Smooth muscle cell (in vitro differentiated cells): ENCODE data around the gene MINPP1. TPM values are rescaled to one million over a fixed set of nuclear protein-coding genes. Genes with fewer than 3 reads are reported as not detected.

Source experiments
- DNase-seq: peaks from one replicate; lab custom pipeline; 2025; ENCODE audit not compliant: unreplicated experiment; lab: John Stamatoyannopoulos, UW
- H2AFZ ChIP-seq: fragments of 200-600 bp; sonication (generic); 2 replicates; pipeline ENCODE4 v1.6.0; 2016; ENCODE audit warnings: antibody characterized with exemption, low read depth, mild to moderate bottlenecking
- H3F3A ChIP-seq: fragments of 200-600 bp; sonication (generic); 2 replicates; pipeline ENCODE4 v1.6.0; 2017; ENCODE audit warnings: antibody characterized with exemption, low read depth
- H3K27ac ChIP-seq: fragments of 200-600 bp; sonication (generic); 2 replicates; pipeline ENCODE4 v1.5.1; 2016; ENCODE audit warnings: low read depth, mild to moderate bottlenecking
- H3K27me3 ChIP-seq: fragments of 200-600 bp; sonication (generic); 2 replicates; pipeline ENCODE4 v1.6.1; 2016; ENCODE audit warnings: low read depth, mild to moderate bottlenecking
- H3K36me3 ChIP-seq: fragments of 200-600 bp; sonication (generic); 2 replicates; pipeline ENCODE4 v1.5.1; 2016; ENCODE audit warnings: low read depth
- H3K4me1 ChIP-seq: fragments of 200-600 bp; sonication (generic); 2 replicates; pipeline ENCODE4 v1.5.1; 2016; ENCODE audit warnings: low read depth
- H3K4me2 ChIP-seq: fragments of 200-600 bp; sonication (generic); 2 replicates; pipeline ENCODE4 v1.6.0; 2016; ENCODE audit warnings: mild to moderate bottlenecking
- H3K4me3 ChIP-seq: fragments of 200-600 bp; sonication (generic); 2 replicates; pipeline ENCODE4 v1.5.1; 2016; ENCODE audit warnings: mild to moderate bottlenecking
- H3K79me2 ChIP-seq: fragments of 200-600 bp; sonication (generic); 2 replicates; pipeline ENCODE4 v1.6.0; 2016; ENCODE audit warnings: low read depth, mild to moderate bottlenecking
- H3K9ac ChIP-seq: fragments of 200-600 bp; sonication (generic); 2 replicates; pipeline ENCODE4 v1.6.0; 2016; ENCODE audit warnings: low read depth
- H3K9me3 ChIP-seq: fragments of 200-600 bp; sonication (generic); replicated peaks from 2 replicates; pipeline ENCODE4 v1.5.1; 2016; ENCODE audit warnings: low read depth
- H4K20me1 ChIP-seq: fragments of 200-600 bp; sonication (generic); 2 replicates; pipeline ENCODE4 v1.6.0; 2016; ENCODE audit warnings: low read depth
- WGBS: methylation state at CpG from one replicate; pipeline ENCODE4 v1.1.7; 2016; ENCODE audit warnings: low lambda C conversion rate; 5-methylcytosine and 5-hydroxymethylcytosine counted together
- polyA plus RNA-seq: library from polyadenylated mRNA; unstranded; fragments of >200 nt; fragmentation: Nextera tagmentation; extraction: Ambion mirVana; gene quantifications from 2 replicates; pipeline ENCODE4 v1.2.1, GENCODE V29; 2016
- total RNA-seq: library from RNA; depleted of rRNA; stranded (reverse); fragments of >200 nt; gene quantifications from 2 replicates; pipeline ENCODE4 v1.2.3, GENCODE V29; 2014
- TF ChIP-seq, protein P1 (sequence below): fragments of 200-600 bp; sonication (generic); IDR thresholded peaks from 2 replicates; pipeline ENCODE4 v1.5.1; 2017; ENCODE audit warnings: borderline replicate concordance, mild to moderate bottlenecking, antibody characterized with exemption; ENCODE audit not compliant: insufficient read depth, poor library complexity, severe bottlenecking

The MINPP1 gene
- total and polyA plus RNA-seq, 2 experiments from 2014 or later: 24.5 to 31.7 TPM

DNA sequence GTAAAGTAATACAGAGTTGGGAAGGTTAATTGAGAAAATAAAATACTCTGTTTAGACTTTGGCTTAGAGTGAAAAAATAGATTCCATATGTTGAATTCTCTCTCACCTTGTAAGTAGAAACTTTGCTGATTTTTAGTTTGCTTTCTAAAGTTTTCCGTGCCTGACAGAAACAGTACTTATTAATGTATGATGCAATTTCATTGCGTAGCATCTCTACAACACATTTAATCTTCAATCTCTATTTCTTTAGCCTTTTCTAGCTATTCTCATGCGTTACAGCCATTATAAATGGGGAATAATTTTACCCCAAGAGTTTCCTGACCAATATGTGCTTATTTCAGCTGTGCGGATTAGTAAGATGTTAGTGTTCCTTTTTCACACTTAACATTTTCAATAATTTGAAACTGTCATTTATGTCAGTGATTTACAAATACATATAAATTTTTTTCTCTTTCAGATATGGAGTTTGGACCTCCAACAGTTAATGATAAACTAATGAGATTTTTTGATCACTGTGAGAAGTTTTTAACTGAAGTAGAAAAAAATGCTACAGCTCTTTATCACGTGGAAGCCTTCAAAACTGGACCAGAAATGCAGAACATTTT, 3.3 kb downstream of the MINPP1 start:
- H3K4me3 ChIP-seq: peak overlapping the region; percentile 73
- no peak overlapping the region for H3K9ac ChIP-seq
- H3F3A ChIP-seq: no peaks in the 10 kb centered on the region
- peaks cover 39% of the 10 kb centered on the region for H3K79me2 ChIP-seq
- WGBS: 91% methylated on average over 5 of the region's 5 CpGs
- no peak for DNase-seq
- no peak overlapping the region for H2AFZ ChIP-seq
- TF ChIP-seq, protein P1, sequence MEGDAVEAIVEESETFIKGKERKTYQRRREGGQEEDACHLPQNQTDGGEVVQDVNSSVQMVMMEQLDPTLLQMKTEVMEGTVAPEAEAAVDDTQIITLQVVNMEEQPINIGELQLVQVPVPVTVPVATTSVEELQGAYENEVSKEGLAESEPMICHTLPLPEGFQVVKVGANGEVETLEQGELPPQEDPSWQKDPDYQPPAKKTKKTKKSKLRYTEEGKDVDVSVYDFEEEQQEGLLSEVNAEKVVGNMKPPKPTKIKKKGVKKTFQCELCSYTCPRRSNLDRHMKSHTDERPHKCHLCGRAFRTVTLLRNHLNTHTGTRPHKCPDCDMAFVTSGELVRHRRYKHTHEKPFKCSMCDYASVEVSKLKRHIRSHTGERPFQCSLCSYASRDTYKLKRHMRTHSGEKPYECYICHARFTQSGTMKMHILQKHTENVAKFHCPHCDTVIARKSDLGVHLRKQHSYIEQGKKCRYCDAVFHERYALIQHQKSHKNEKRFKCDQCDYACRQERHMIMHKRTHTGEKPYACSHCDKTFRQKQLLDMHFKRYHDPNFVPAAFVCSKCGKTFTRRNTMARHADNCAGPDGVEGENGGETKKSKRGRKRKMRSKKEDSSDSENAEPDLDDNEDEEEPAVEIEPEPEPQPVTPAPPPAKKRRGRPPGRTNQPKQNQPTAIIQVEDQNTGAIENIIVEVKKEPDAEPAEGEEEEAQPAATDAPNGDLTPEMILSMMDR: no peak
- H3K36me3 ChIP-seq: peaks cover under 1% of the 10 kb centered on the region
- H3K27ac ChIP-seq: no peak overlapping the region
- peaks cover 34% of the 10 kb centered on the region for H4K20me1 ChIP-seq
- no peaks in the 10 kb centered on the region for H3K27me3 ChIP-seq
- peak overlapping the region; percentile 93 for H3K4me2 ChIP-seq
- no peaks in the 10 kb centered on the region for H3K9me3 ChIP-seq
- peaks cover 35% of the 10 kb centered on the region for H3K4me1 ChIP-seq

DNA sequence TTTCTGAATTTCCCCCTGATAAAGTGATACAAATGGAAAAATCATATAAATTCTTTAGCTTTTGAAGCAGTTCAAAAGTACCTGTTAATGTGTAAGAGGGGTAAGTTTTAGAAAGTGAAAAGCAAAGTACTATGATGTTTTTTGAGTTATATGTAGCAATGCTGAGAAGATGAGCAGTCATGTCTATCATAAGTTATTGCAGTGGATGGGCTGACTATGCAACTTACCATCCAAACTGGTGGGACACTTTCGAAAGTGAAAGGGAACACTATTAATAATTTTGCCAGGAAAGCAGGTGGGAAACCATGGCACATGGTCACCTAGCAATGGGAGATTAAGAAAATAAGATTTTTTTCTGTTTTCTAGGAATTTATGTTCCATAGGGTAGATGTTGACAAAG, 4.1 kb downstream of the MINPP1 start:
- Histone ChIP-seq H3F3A (no peaks in the 10 kb centered on the region), H3K9ac (no peak overlapping the region), H3K36me3 (peaks cover 7% of the 10 kb centered on the region), H3K4me2 (no peak overlapping the region), H3K27ac (no peak overlapping the region), H3K79me2 (peaks cover 39% of the 10 kb centered on the region), H3K4me1 (peaks cover 30% of the 10 kb centered on the region), H2AFZ (no peak overlapping the region), H3K9me3 (no peaks in the 10 kb centered on the region), H4K20me1 (peaks cover 34% of the 10 kb centered on the region), H3K27me3 (no peaks in the 10 kb centered on the region), H3K4me3 (no peak overlapping the region)
- DNase-seq: no peak
- TF ChIP-seq, protein P1: no peak
- 96% methylated on average over 1 of the region's 1 CpG for WGBS

DNA sequence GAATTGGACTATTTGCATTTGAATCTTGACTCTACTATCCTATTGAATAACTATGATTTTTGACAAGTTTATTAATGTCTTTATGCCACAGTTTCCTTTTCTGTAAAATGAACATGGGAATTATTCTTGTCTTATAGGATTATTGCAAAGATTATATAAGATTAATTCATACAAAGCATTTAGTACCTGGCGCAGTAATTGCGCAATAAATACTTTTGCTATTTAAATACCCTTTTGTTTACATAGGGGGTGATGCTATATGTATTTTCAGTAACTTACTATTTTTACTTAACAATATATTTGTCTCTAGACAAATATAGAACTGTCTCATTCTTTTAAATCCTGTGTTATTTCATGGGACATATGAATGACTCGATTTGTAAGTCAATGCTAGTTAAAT, 5.3 kb downstream of the MINPP1 start:
- Histone ChIP-seq H3K27me3 (no peaks in the 10 kb centered on the region), H2AFZ (no peak overlapping the region), H3K36me3 (peaks cover 11% of the 10 kb centered on the region), H3K9me3 (no peaks in the 10 kb centered on the region), H3K79me2 (peaks cover 39% of the 10 kb centered on the region), H3K4me2 (no peak overlapping the region), H3K9ac (no peak overlapping the region), H3K4me3 (no peak overlapping the region), H4K20me1 (peaks cover 34% of the 10 kb centered on the region), H3F3A (no peaks in the 10 kb centered on the region), H3K27ac (no peak overlapping the region), H3K4me1 (peaks cover 25% of the 10 kb centered on the region)
- DNase-seq: no peak
- TF ChIP-seq, protein P1: no peak
- WGBS: 97% methylated on average over 3 of the region's 3 CpGs

DNA sequence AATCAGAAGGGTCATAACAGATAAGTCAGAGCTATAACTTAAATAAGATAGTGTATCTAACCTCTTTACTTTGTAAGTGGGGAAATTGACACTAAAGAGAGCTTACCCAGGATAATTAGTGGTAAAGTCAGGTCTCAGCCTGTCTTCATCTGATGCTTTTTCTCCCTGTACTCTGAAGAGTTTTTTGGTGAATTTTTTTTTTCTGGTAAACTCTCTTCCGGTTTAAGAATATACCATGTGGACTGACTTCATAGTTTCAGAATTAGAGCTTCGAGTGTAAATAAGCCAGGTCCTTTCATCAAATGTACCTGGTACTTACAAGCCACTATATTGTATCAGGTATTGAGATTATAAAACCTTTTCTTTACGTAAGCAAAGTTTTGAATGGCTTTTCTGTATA, 6.8 kb downstream of the MINPP1 start:
- DNase-seq: no peak
- Histone ChIP-seq H3K27ac (no peak overlapping the region), H2AFZ (no peak overlapping the region), H3K4me2 (no peak overlapping the region), H3K79me2 (peaks cover 26% of the 10 kb centered on the region), H3K4me3 (no peak overlapping the region), H4K20me1 (peaks cover 22% of the 10 kb centered on the region), H3K9ac (no peak overlapping the region), H3K9me3 (no peaks in the 10 kb centered on the region), H3K27me3 (no peaks in the 10 kb centered on the region), H3K36me3 (peaks cover 12% of the 10 kb centered on the region), H3F3A (no peaks in the 10 kb centered on the region), H3K4me1 (peaks cover 15% of the 10 kb centered on the region)
- TF ChIP-seq, protein P1: no peak
- WGBS: 94% methylated on average over 3 of the region's 3 CpGs
